HL-60 (cell line): ENCODE measurements around the gene FUT1.
A peak's percentile ranks its signal among the peaks of the same experiment; 100 is the strongest.

Experiments used
- GABPA ChIP-seq: IDR thresholded peaks from 2 replicates; pipeline ENCODE4 v1.6.1; 2012; ENCODE audit warnings: low read depth
- POLR2AphosphoS5 ChIP-seq: IDR thresholded peaks from 2 replicates; pipeline ENCODE4 v1.6.1; 2012; ENCODE audit warnings: low read depth
- SPI1 ChIP-seq: IDR thresholded peaks from 2 replicates; pipeline ENCODE4 v1.6.1; 2012; ENCODE audit warnings: low read depth, mild to moderate bottlenecking, borderline replicate concordance
- TF ChIP-seq, protein P1 (sequence below): IDR thresholded peaks from one replicate; pipeline ENCODE4 v1.5.1; 2011; ENCODE audit warnings: low read length, control low read depth, inconsistent platforms; ENCODE audit not compliant: insufficient read depth
- TF ChIP-seq, protein P2 (sequence below): IDR thresholded peaks from 2 replicates; pipeline ENCODE4 v1.6.1; 2012; ENCODE audit warnings: low read depth; ENCODE audit not compliant: insufficient replicate concordance

DNA sequence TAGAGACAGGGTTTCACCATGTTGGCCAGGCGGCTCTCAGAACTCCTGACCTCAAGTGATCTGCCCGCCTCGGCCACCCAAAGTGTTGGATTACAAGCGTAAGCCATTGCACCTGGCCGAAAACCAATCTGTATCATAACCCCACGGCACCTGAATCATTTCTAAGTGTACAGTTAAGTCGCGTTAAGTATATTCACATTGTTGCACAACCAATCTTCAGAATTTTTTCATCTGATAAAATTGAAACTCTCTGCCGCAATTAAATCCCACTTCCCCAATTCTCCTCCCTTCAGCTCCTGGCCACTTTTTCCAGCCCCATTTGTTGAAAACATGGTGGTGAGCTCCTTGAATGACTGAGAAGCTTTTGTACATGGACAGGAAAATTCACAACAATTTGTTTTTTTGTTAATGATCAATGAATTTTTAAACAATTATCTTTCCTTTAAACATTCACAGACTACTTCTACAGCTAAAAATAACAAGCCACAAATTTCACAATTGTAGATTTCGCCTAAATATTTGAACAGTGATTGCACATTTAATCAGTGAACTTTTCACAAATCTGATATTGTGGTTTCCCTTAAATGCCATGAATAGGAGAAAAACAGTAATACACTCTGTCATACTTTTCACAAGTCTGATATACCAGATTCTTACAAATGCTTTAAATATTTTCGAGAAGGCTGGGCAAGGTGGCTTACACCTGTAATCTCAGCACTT, 16.7 kb upstream of the FUT1 start:
- TF ChIP-seq, protein P1, sequence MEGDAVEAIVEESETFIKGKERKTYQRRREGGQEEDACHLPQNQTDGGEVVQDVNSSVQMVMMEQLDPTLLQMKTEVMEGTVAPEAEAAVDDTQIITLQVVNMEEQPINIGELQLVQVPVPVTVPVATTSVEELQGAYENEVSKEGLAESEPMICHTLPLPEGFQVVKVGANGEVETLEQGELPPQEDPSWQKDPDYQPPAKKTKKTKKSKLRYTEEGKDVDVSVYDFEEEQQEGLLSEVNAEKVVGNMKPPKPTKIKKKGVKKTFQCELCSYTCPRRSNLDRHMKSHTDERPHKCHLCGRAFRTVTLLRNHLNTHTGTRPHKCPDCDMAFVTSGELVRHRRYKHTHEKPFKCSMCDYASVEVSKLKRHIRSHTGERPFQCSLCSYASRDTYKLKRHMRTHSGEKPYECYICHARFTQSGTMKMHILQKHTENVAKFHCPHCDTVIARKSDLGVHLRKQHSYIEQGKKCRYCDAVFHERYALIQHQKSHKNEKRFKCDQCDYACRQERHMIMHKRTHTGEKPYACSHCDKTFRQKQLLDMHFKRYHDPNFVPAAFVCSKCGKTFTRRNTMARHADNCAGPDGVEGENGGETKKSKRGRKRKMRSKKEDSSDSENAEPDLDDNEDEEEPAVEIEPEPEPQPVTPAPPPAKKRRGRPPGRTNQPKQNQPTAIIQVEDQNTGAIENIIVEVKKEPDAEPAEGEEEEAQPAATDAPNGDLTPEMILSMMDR, result no peak
- TF ChIP-seq POLR2AphosphoS5 (no peak), GABPA (no peak), SPI1 (peak; percentile 81)
- TF ChIP-seq, protein P2, sequence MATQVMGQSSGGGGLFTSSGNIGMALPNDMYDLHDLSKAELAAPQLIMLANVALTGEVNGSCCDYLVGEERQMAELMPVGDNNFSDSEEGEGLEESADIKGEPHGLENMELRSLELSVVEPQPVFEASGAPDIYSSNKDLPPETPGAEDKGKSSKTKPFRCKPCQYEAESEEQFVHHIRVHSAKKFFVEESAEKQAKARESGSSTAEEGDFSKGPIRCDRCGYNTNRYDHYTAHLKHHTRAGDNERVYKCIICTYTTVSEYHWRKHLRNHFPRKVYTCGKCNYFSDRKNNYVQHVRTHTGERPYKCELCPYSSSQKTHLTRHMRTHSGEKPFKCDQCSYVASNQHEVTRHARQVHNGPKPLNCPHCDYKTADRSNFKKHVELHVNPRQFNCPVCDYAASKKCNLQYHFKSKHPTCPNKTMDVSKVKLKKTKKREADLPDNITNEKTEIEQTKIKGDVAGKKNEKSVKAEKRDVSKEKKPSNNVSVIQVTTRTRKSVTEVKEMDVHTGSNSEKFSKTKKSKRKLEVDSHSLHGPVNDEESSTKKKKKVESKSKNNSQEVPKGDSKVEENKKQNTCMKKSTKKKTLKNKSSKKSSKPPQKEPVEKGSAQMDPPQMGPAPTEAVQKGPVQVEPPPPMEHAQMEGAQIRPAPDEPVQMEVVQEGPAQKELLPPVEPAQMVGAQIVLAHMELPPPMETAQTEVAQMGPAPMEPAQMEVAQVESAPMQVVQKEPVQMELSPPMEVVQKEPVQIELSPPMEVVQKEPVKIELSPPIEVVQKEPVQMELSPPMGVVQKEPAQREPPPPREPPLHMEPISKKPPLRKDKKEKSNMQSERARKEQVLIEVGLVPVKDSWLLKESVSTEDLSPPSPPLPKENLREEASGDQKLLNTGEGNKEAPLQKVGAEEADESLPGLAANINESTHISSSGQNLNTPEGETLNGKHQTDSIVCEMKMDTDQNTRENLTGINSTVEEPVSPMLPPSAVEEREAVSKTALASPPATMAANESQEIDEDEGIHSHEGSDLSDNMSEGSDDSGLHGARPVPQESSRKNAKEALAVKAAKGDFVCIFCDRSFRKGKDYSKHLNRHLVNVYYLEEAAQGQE, result no peak
